ENCODE results near the gene MBTPS1.
A peak's percentile ranks its signal among the peaks of the same experiment; 100 is the strongest.

The MBTPS1 gene

DNA sequence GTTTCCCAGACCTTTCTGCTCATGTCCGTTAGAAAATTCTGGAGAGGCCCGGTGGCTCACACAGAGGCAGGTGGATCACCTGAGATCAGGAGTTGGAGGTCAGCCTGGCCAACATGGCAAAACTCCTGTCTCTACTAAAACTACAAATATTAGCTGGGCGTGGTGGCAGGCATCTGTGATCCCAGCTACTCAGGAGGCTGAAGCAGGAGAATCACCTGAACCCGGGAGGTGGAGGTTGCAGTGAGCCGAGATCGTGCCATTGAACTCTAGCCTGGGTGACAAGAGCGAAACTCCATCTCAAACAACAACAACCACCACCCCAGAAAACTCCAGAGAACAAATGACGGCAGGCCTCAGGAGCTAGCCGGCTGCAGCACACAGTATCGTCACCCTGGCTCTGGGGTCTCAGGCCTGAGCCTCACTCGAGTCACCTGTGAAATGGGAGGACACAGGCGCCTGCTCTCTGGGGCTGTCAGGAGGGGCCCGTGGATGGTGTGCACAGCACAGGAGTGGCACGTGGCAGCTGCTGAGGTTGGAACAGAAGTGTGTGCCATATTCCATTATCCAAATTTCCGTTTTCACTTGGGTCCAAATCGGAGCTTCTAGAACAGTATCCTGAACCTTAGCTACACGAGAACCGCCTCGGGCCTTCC lies 70.8 kb downstream of the MBTPS1 start:
- no peak for DNase-seq (ENCODE audit: extremely low read depth, insufficient read length)
- Histone ChIP-seq H3K4me3 (replicated peaks; ENCODE audit: low read depth, low read length) (no peak overlapping the region), H3K36me3 (ENCODE audit: control insufficient read depth, insufficient read depth, low read length) (peaks cover 3% of the 10 kb centered on the region), H3K27me3 (replicated peaks; ENCODE audit: control insufficient read depth, insufficient read depth, low read length) (no peaks in the 10 kb centered on the region)
- TF ChIP-seq, protein P1, sequence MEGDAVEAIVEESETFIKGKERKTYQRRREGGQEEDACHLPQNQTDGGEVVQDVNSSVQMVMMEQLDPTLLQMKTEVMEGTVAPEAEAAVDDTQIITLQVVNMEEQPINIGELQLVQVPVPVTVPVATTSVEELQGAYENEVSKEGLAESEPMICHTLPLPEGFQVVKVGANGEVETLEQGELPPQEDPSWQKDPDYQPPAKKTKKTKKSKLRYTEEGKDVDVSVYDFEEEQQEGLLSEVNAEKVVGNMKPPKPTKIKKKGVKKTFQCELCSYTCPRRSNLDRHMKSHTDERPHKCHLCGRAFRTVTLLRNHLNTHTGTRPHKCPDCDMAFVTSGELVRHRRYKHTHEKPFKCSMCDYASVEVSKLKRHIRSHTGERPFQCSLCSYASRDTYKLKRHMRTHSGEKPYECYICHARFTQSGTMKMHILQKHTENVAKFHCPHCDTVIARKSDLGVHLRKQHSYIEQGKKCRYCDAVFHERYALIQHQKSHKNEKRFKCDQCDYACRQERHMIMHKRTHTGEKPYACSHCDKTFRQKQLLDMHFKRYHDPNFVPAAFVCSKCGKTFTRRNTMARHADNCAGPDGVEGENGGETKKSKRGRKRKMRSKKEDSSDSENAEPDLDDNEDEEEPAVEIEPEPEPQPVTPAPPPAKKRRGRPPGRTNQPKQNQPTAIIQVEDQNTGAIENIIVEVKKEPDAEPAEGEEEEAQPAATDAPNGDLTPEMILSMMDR (IDR thresholded peaks at IDR 0.05; ENCODE audit: insufficient read depth, low read length, poor library complexity, severe bottlenecking) = no peak

DNA sequence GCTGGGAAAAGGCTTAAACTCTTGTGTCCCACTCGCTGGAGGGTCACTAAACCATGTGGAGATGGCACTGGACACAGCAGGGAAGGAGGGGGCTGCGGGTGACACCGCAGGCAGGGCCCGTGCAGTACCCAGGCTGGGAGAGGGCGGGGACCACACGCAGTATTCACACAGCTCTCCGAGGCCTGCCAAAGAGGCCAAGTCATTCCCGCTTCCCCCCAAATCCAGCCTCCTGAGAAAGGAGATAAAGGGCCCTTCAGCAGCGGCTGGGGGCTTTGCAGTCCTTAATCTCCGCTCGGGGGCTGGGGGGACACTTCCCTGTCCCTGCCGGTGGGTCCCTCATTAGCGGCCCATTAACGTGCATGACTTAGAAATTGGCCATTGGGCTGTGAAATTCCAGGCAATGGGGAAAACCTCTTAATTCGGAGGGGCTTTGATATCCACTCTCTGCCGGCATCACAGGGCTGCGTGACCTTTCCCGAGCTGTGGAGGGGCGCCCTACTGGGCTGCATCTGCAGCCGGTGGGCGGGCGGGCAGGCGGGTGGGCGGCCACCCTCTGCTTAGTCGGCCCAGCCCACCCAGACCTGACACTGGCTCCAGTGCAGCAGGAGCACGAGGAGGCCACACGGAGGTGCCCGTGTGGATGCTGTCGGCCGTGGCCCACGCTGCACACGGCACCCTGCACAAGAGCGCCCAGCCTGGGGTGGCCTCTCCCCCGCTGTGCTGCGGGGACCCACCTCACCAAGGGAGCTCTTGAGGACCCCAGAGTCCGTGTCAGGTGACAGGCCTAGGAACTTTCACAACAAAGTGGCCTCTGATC lies 71.5 kb downstream of the MBTPS1 start:
- peaks cover 3% of the 10 kb centered on the region for H3K36me3 ChIP-seq (ENCODE audit: control insufficient read depth, insufficient read depth, low read length)
- DNase-seq (ENCODE audit: extremely low read depth, insufficient read length) = no peak
- no peak overlapping the region for H3K4me3 ChIP-seq (replicated peaks; ENCODE audit: low read depth, low read length)
- H3K27me3 ChIP-seq (replicated peaks; ENCODE audit: control insufficient read depth, insufficient read depth, low read length) = no peaks in the 10 kb centered on the region
- TF ChIP-seq, protein P1 (IDR thresholded peaks at IDR 0.05; ENCODE audit: insufficient read depth, low read length, poor library complexity, severe bottlenecking) = no peak

DNA sequence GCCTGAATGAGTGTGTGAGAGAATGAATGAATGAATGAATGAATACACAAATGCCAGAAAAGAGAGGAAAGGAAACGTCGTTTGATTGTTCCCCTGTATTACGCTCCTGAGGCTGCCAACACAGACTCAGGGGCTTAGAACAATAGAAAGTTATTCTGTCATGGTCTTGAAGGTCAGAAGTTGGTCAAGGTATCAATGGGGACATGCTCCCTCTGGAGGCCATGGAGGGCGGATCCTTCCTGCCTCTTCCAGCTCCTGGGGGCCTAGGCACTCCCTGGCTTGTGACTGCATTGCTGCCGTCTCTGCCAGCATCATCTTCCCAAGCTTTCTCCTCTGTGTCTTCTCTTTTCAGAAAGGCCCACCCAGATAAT lies 72.6 kb downstream of the MBTPS1 start:
- TF ChIP-seq, protein P1 (IDR thresholded peaks at IDR 0.05; ENCODE audit: insufficient read depth, low read length, poor library complexity, severe bottlenecking) = peak; percentile 22
- DNase-seq (ENCODE audit: extremely low read depth, insufficient read length) = no peak
- Histone ChIP-seq H3K27me3 (replicated peaks; ENCODE audit: control insufficient read depth, insufficient read depth, low read length) (no peaks in the 10 kb centered on the region), H3K4me3 (replicated peaks; ENCODE audit: low read depth, low read length) (no peak overlapping the region), H3K36me3 (ENCODE audit: control insufficient read depth, insufficient read depth, low read length) (no peaks in the 10 kb centered on the region; the same call in none of the 2 replicates)

DNA sequence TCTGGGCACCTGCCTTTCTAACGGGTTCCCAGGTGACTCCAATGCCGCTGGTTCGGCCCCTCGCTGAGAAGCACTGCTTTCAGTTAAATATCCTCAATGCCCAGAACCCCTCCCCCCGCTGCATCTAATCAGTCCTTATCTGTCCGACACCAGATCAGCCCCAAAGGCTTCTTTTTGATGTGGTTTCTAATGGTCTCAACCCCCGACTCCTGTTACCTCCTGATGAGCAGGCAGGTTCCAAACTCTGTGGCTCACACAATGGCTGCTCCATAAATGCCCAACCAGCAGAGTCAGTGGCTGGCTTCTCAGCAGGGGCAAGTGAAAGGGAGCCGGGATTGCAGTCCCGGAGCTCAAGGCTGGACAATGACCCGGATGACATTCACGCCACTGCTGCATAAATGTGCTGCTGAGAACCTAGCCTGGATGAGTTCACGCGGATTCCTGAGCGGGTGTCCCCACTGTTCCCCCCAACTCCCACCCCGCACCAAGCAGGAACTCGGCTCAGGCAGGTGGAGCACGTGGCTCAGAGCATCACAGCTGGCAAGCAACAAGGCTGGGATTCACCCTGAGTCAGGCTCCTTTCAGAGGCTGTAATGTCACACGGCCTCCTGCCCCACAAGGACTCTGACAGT lies 73.1 kb downstream of the MBTPS1 start:
- Histone ChIP-seq H3K27me3 (replicated peaks; ENCODE audit: control insufficient read depth, insufficient read depth, low read length) (no peaks in the 10 kb centered on the region), H3K4me3 (replicated peaks; ENCODE audit: low read depth, low read length) (no peak overlapping the region), H3K36me3 (ENCODE audit: control insufficient read depth, insufficient read depth, low read length) (no peaks in the 10 kb centered on the region; the same call in 1 of the 2 replicates)
- TF ChIP-seq, protein P1 (IDR thresholded peaks at IDR 0.05; ENCODE audit: insufficient read depth, low read length, poor library complexity, severe bottlenecking) = no peak
- no peak for DNase-seq (ENCODE audit: extremely low read depth, insufficient read length)

- TF ChIP-seq, protein P1 (IDR thresholded peaks at IDR 0.05; ENCODE audit: insufficient read depth, low read length, poor library complexity, severe bottlenecking) = no peak
- Histone ChIP-seq H3K27me3 (replicated peaks; ENCODE audit: control insufficient read depth, insufficient read depth, low read length) (no peaks in the 10 kb centered on the region), H3K4me3 (replicated peaks; ENCODE audit: low read depth, low read length) (no peak overlapping the region), H3K36me3 (ENCODE audit: control insufficient read depth, insufficient read depth, low read length) (no peaks in the 10 kb centered on the region)
- DNase-seq (ENCODE audit: extremely low read depth, insufficient read length) = no peak
Measured at GRCh38 chr16:84042879-84043485, 73.8 kb downstream of the MBTPS1 start.
